HG02588 (cell line): ENCODE results near the gene PKP3.
"Not testable (repeated sequence)": the region's sequence is repeated elsewhere in the genome, so short reads cannot be mapped to it uniquely, and the experiment has no call there.

ENCODE experiments used
- ATAC-seq: cut with Tn5 transposase; IDR thresholded peaks from one replicate; pipeline ENCODE4 v1.9.1; 2021; ENCODE audit warnings: mild to moderate bottlenecking, moderate library complexity; ENCODE audit not compliant: unreplicated experiment

PKP3 gene

DNA sequence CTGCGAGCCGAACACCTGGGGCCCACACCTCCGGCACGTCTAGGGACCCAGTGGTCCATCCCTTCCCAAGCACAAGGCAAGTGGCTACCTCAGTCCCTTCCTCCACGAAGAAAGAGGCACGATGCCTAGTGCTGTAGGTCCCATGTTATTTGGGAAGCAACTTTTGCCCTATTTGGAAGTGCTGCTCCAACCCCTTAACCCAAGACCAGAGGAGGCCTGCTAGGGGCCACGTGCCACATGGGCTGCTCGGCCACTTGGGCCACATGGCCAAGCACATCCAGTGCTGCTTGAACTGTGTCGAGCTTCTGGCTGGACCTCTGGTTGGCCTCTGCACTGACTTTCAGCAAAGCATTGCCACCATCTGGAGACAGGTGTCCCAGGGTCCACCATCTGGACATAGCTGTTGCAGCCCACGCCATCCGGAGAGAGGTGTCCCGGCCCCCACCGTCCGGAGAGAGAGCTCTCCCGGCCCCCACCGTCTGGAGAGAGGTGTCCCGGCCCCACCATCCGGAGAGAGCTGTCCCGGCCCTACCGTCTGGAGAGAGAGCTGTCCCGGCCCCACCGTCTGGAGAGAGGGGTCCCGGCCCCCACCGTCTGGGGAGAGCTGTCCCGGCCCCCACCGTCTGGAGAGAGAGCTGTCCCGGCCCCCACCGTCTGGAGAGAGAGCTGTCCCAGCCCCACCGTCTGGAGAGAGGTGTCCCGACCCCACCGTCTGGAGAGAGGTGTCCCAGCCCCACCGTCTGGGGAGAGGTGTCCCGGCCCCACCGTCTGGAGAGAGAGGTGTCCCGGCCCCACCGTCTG, 31.2 kb upstream of the PKP3 start:
- no peak for ATAC-seq

GRCh38 chr11:363443-363805, 30.6 kb upstream of the PKP3 start:
- ATAC-seq: not testable (repeated sequence)

DNA sequence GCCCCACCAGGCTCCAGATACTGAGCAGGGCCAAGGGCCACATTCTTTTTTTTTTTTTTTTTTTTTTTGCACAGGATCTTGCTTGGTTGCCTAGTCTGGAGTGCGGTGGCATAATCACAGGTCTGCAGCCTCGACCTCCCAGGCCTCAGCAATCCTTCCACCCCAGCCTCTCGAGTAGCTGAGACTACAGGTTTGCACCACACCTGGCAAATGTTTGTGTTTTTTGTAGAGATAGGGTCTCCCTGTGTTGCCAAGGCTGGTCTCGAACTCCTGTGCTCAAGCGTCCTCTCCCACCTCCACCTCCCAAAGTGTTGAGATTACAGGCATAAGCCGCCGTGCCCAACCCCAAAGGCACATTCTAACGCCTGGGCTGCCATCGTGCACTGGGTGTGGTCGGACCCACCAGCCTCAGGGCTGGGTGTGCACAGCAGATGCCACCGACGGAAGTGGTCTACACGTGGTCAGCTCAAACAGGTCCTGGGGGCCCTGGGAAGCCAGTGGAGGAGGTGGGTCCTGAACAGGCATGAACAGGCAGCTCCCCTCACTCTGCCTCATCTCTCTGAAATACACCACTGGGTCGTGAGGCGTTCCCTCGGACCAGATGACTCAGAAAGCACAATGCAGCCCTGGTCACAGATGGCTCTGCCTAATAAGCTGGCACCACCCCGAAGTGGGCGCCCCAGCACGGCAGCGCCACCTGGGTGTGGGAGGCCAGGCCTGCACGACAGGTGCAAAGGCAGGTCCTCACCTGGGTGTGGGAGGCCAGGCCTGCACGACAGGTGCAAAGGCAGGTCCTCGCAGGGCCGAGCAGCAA, 29.9 kb upstream of the PKP3 start:
- ATAC-seq: no peak

DNA sequence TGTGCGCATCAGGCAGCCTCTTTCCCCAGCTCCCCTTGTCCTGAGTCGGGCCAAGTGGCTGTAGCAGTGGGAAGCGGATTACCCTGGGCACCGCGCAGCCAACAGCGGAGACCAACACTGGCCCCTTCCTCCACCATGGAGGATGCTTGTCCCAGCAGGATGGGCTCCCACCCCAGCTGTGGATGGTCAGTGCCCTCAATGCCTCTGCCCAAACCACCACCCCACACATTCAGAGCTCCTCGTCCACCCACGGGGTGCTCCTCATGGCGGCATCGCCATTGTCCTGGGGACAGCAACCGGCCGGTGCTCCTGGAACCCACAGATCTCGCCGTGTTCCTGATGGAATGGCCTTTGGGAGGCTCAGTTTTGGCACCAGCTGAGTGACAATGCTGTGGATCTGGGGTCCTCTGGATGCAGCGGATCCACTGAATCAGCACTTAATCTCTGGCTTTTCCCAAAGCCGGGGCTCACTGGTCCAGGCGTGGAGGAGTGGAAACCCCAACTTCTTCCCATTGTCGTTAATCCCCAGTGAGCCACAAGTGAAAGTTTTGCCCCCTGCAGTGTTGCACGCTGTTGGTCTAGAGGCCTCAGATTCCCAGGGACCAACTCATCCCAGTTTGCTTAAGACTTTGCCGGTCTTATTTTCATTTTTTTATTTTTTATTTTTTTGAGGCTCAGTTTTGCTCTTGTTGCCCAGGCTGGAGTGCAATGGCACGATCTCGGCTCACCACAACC, 28.9 kb upstream of the PKP3 start:
- ATAC-seq: no peak

DNA sequence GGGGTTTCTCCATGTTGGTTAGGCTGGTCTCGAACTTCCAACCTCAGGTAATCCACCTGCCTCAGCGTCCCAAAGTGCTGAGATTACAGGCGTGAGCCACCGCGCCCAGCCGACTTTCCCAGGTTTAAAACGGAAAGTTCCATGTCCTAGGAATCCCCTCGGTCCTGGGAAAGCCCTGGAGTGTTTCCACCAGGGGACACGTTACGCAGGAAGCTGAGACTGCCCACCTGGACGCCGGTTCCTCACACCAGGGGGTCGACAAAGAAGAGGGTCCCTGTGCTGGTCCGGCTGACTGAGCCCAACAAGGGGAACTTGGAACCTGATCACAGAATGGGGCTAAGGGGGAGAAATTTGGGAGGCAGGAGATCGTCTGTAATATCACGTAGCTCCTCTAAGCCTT, 28.2 kb upstream of the PKP3 start:
- ATAC-seq: no peak

- no peak for ATAC-seq
Measured at GRCh38 chr11:367956-368413, 26.0 kb upstream of the PKP3 start.

DNA sequence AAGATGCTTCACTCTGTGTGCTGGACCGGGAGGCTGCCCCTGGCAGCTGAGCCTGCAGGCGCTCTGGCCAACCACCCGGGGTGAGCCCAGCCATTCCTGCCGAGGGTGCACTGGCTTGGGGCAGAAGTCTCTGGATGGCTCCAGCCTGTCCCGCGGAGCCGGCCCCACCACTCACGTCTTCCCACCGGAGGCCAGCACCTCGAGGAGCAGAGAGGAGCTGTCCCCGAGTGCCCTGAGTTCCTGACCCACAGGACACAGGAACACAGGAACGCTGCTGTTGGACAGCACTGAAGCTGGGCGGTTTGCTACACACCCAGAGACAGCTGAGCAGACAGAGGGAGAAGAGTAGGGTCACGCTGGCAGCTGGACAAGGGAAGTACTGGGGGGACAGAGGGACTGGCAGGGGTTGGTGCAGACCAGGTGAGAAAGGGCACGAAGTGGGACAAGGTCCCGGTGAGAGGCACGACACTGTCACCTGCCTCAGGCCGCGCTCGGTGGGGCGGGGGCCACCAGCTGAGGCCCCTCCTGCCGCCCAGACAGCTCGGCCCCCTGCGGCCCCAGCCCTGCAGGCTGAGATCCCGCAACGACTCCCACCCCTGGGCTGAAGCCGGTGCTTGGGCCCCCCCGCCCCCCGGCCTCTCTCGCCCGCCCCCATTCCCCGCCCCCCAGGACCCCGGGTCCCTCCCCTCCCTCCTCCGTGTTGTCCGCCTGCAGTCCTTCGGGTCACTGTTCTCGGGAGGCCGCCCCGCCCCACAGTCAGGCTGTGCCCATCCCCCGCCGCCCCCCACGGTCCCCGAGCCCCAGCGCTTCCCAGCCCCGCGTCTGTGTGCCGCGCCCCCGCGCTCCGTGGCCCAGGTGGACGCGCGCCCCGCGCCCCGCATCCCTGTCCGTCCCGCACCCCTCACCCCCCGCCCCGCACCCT, 25.3 kb upstream of the PKP3 start:
- no peak for ATAC-seq

GRCh38 chr11:369336-370018, 24.5 kb upstream of the PKP3 start, which contains the start of gene B4GALNT4:
B4GALNT4 (plus strand) TSS chr11:369499; CDS start chr11:369804, 305 bp downstream.
- ATAC-seq: no peak

DNA sequence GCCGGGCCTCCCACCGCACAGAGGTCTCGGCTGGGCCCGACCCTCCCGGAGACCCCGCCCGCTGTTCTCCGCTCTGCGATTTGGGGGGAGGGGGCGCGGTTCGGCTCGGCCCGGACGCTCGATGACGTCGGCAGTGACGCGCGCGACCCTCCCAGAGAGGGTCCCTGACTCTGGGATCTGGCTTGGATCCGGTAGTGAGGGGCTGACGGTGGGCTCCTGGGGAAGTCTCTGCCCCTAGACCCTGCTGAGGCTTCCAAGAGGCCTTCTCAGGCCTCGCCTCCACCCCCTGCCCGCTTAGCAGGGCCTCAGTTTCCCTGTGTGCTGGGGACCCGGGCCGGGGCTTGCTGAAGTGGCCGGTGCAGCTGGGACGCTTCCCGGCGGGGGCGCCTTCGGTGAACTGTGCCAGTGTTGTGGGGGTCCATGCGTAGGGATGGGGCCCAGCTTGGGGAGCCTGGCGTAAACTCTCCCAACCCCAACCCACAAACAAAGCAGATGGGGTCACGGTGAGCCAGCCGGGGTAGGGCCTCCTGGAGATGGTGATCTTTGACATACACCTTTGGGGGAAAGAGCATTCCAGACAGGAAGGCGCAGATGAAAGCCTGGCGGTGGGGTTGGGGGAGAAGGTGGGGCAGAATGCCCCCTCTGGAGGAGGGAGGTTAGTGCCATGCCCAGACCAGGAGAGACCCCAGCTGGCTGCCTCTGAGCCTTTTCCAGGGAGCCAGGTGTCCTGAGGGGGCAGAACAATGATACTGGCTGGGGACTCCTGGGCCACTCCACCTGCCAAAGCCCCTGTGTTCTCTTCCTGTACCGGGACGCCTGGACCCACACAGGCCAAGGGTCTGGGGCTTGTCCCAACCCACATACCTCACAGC, 23.7 kb upstream of the PKP3 start:
- no peak for ATAC-seq

DNA sequence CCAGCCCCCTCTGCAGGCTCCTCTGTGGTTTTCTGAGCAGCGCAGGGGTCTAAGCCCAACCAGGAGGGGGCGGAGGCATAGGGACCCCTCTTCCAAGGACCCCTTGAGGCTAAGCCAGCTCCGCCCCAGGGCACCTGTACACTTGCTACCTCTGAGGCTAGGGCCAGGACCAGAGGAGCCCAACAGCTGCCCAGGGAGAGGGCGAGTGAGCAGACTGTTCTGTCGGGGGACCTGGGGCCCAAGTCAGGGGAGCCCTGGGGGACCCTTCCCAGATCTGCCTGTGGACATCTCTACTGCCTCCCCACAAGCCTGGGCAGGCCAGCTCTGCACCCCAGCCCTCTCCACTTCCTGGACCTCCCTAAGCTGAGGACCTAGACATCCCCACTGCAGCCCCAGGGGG, 23.0 kb upstream of the PKP3 start:
- no peak for ATAC-seq

GRCh38 chr11:371716-372590, 22.1 kb upstream of the PKP3 start:
- no peak for ATAC-seq

DNA sequence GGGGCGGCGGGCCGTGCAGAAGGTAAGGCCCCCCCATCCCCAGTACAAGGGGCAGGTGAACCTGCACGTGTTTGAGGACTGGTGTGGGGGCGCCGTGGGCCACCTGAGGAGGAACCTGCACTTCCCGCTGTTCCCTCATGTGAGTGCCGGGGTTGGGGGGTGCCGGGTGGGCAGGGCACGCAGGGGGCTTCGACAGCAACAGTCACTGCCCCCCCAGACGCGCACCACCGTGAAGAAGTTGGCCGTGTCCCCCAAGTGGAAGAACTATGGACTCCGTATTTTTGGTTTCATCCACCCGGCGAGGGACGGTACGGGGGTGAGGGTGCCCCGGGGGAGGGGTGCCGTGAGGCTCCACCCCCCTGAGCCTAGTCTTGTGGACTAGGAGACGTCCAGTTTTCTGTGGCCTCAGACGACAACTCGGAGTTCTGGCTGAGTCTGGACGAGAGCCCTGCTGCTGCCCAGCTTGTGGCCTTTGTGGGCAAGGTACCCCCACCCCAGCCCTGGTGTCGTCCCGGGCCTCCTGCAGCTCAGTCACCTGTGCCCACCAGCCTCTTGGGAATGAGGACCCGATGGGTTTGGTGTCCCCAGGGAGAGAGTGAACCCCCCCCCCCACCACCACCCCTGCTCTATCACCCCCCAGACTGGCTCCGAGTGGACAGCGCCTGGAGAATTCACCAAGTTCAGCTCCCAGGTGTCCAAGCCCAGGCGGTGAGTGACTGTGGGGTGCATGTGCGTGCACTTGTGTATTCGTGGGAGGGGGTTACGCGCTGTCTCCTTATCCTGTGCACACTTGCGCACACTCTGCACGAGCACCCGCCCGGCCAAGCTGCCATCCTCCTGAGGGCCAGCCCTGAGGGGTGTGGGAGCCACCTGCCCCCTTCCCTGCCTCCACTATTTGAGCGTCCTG, 20.9 kb upstream of the PKP3 start:
- no peak for ATAC-seq

GRCh38 chr11:373716-374551, 20.1 kb upstream of the PKP3 start:
- ATAC-seq: no peak

DNA sequence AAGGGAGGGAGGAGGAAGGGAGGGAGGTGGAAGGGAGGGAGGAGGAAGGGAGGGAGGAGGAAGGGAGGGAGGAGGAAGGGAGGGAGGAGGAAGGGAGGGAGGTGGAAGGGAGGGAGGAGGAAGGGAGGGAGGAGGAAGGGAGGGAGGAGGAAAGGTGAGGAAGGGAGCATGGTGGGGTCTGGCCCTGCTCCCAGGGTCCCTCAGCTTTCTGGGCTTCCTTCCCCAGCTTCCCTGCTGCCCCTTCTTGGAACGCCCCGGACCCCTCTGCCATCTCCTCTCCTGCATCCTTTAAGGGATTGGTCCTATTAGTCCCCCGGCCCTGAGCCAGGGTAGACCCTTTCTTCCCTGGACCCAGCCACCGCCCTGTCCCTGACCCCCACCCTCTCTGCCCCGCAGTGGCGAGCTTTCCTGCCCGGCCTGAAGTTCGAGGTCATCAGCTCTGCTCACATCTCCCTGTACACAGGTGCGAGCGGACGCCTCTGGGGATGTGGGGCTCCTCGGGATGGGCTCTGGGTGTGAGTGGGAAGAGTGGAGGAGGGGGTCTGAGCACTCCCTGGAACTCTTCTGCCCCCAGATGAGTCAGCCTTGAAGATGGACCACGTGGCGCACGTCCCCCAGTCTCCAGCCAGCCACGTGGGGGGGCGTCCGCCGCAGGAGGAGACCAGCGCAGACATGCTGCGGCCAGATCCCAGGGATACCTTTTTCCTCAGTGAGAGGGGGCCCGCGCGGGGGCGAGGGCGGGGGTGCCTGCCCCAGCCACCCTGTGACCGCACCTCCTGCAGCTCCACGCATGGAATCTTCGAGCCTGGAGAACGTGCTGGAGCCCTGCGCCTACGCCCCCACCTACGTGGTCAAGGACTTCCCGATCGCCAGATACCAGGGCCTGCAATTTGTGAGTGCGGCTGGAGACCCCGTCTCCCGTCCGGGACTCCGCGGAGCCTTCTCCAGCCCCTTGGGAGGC, 18.7 kb upstream of the PKP3 start:
- ATAC-seq: no peak
